Neural progenitor cell (in vitro differentiated cells): ENCODE measurements around the gene ESR2.

Experiments used
- CTCF ChIP-seq: fragments of 200-600 bp; sonication (generic); IDR thresholded peaks from 2 replicates; pipeline ENCODE4 v1.5.1; 2017; ENCODE audit warnings: antibody characterized with exemption, mild to moderate bottlenecking
- EZH2 ChIP-seq: fragments of 200-600 bp; sonication (generic); IDR thresholded peaks from 2 replicates; pipeline ENCODE4 v1.6.1; 2017; ENCODE audit warnings: antibody characterized with exemption, mild to moderate bottlenecking, moderate library complexity
- EZH2phosphoT487 ChIP-seq: fragments of 200-600 bp; sonication (generic); IDR thresholded peaks from 2 replicates; pipeline ENCODE4 v1.6.1; 2017; ENCODE audit warnings: antibody characterized with exemption

GRCh38 chr14:64053694-64054669, 240.2 kb downstream of the ESR2 start:
- TF ChIP-seq CTCF = no peak
- TF ChIP-seq EZH2 = no peak
- no peak for TF ChIP-seq EZH2phosphoT487
